ENCODE data around the gene STAC3.

Gene STAC3

GRCh38 chr12:57238854-57239554 lies 12.0 kb downstream of the STAC3 start:
- TF ChIP-seq CTCF (IDR thresholded peaks at IDR 0.05; ENCODE audit: low read depth, low read length) = peak; percentile 100
- H3K4me3 ChIP-seq (replicated peaks in 1 of 2; ENCODE audit: low read depth in 2 of 2, low read length in 2 of 2) = peak overlapping the region; percentile 52 to 72
- DNase-seq (ENCODE audit: low read depth in 2 of 2) = peak; percentile 91 to 92

- no peak for DNase-seq (ENCODE audit: low read depth in 2 of 2)
- TF ChIP-seq CTCF (IDR thresholded peaks at IDR 0.05; ENCODE audit: low read depth, low read length) = no peak
- peak overlapping the region in 1 of 2 donors; percentile 72 for H3K4me3 ChIP-seq (replicated peaks in 1 of 2; ENCODE audit: low read depth in 2 of 2, low read length in 2 of 2)
Observed at GRCh38 chr12:57237932-57238853, 12.8 kb downstream of the STAC3 start.

- no peak for DNase-seq (ENCODE audit: low read depth in 2 of 2)
- peak overlapping the region in 1 of 2 donors; percentile 72 for H3K4me3 ChIP-seq (replicated peaks in 1 of 2; ENCODE audit: low read depth in 2 of 2, low read length in 2 of 2)
- no peak for TF ChIP-seq CTCF (IDR thresholded peaks at IDR 0.05; ENCODE audit: low read depth, low read length)
Observed at GRCh38 chr12:57237596-57237931, 13.4 kb downstream of the STAC3 start.

- H3K4me3 ChIP-seq (replicated peaks in 1 of 2; ENCODE audit: low read depth in 2 of 2, low read length in 2 of 2) = peak overlapping the region; percentile 3 to 72
- no peak for TF ChIP-seq CTCF (IDR thresholded peaks at IDR 0.05; ENCODE audit: low read depth, low read length)
Observed at GRCh38 chr12:57236925-57237595, 13.9 kb downstream of the STAC3 start.

GRCh38 chr12:57236201-57236924 lies 14.6 kb downstream of the STAC3 start:
- no peak for DNase-seq (ENCODE audit: low read depth in 2 of 2)
- TF ChIP-seq CTCF (IDR thresholded peaks at IDR 0.05; ENCODE audit: low read depth, low read length) = no peak
- H3K4me3 ChIP-seq (replicated peaks in 1 of 2; ENCODE audit: low read depth in 2 of 2, low read length in 2 of 2) = peak overlapping the region; percentile 3 to 72

More at GRCh38 chr12:57236925-57237595, 13.9 kb downstream of the STAC3 start:
- peak in 1 of 2 donors; percentile 62 for DNase-seq (ENCODE audit: low read depth in 2 of 2)

- peak overlapping the region in 1 of 2 donors; percentile 72 for H3K4me3 ChIP-seq (replicated peaks in 1 of 2; ENCODE audit: low read depth in 2 of 2, low read length in 2 of 2)
- DNase-seq (ENCODE audit: low read depth in 2 of 2) = no peak
- TF ChIP-seq CTCF (IDR thresholded peaks at IDR 0.05; ENCODE audit: low read depth, low read length) = no peak
Observed at GRCh38 chr12:57235728-57236131, 15.3 kb downstream of the STAC3 start.

Measured in cardiac fibroblast (primary cell).